ENCODE results near the gene DKC1. TPM values are rescaled to one million over a fixed set of nuclear protein-coding genes. Genes with fewer than 3 reads are reported as not detected.

Gene DKC1
- total RNA-seq, 1 experiment from 2014 or later: 20.4 TPM

DNA sequence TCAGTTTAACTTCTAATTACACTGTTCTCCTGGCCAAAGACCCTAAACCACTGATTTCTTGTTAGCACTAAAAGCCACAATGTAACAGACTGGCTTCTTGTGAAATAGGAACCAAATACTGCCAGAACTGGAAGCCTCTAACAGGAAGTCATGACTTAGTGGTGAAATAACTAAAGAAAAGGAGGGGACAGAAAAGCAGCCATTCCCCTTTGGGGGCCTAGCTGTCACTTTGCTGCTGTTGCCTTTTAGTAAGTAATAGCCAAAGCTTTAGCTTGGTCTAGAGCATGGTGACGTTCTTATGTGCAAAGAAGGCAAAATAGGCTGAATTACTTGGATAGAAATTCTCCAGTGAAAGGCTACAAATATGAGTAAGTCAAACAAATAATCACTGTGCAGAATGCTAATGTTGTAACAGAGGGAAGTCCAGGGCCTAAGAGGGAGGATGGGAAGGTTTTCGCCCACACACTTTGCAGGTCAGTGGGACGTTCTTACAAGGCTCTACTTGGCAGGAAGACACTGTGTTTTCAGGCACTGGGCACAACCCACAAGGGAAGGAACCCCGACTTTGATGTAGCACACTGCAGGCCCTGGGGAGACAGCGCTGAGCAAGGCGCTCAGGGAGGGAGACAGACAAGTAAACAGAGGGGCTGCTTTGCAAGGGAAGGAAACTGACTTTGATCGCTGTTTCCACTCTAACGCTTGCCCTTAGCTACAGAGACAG is 28.4 kb upstream of the DKC1 start:
- in situ Hi-C loops (cut with HindIII; ENCODE audit: low pct_unique_long_range_greater_than_20kb, low sequenced_read_pairs): no loop called here
- DNase-seq (ENCODE audit: low read depth): no peak

DNA sequence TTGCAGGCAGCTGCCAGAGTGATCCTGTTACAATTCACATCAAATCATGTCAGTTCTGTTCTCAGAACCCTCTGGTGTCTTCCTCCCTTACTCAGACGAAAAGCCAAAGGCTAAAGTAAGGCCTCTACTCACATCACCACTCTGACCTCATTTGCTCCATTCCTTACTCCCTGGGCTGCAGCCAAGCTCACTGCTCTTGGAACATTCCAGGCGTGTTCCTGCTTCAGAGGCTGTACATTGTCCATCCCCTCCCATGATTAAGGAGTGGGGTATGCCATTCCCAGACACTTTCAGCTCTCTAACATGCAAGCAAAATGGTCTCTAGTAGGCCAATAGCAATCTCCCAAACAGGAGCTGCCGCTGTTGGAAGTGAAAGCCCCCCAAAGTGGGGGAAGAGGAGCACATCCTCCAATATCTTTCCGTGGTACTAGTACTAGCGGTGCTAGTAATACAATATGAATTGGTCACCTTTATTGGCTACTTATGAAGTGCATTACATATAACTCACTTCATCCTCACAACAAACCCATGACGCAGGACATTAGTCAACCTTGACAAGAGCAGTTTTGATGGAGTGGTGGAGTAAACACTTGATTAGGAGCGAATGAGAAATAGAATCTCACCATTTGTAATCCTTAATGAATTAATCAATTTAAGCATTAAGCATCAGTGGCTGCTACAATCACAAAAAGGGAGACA is 26.8 kb upstream of the DKC1 start:
- in situ Hi-C loops (cut with HindIII; ENCODE audit: low pct_unique_long_range_greater_than_20kb, low sequenced_read_pairs): no loop called here
- DNase-seq (ENCODE audit: low read depth): no peak

DNA sequence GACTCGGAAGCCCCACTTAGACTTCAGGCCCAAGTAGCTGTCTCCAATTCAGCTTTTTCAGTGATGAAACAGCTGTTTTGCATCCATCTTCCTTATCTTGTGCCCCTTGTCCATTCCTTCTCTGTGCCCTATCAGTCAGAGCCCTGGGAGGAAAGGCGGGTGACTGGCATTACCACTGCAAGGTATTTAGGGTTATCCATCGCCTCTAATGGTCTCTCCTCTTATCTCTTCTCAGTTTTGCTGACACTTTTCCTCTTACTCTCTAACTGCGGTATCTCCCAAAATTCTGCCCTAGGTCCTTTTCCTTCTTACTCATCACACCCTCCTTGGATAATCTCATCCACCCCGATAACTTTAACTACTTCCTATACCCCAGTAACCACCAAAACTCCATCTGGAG is 25.5 kb upstream of the DKC1 start:
- in situ Hi-C loops (cut with HindIII; ENCODE audit: low pct_unique_long_range_greater_than_20kb, low sequenced_read_pairs): no loop called here
- no peak for DNase-seq (ENCODE audit: low read depth)

DNA sequence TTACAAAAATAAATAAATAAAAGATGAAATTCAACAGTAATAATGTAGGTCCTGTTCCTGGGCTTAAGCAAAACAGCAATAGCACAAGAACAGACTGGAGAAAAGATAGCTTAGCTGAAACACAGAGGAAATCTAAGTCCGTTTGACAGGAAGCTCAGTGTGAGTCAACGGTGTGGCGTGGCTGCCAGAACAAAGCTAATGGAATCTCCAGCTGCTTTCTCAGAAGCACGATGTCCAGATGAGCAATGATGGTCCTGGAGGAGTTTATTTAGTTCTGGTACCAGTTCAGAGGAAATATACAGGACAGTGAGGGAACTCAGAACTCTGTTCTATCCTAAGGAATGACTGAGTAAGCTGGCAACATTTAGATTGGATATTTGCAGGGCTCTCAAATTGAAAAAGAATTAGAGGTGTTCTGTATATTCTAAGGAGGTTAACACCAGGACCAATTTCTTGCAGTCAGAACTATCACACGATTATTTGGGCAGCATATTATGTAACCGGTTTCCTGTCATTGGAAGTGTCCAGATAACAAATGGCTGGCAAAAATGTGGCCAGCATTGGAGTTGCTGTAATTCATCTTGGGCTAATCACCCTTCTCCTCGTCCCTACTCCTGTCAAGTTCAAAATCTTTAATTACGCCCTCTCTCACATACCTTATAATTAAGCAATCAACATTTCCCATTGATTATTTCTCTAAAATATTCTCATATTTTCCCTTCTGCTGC is 24.5 kb upstream of the DKC1 start:
- in situ Hi-C loops (cut with HindIII; ENCODE audit: low pct_unique_long_range_greater_than_20kb, low sequenced_read_pairs): no loop called here
- DNase-seq (ENCODE audit: low read depth): no peak

DNA sequence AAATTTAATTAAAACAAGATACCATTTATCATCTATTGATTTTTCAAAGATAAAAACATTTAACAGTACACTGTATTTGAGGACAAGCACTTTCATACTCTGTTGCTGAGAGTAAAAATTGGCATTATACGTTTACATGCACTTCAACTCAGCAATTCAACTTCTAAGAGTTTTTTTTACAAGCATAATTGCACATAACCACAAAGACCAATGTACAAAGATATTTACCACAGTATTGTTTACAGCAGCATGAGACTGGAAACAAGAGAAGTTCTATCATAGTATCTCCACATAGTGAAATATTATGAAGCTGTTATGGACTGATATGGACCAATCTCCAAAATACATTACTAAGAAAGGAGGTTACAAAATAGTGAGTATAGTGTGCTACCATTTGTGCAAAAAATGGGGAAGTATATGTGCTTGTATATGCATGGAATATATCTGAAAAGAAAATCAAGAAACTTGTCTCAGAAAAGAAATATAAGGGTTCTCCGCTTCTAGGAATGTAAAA is 22.7 kb upstream of the DKC1 start:
- DNase-seq (ENCODE audit: low read depth): no peak
- in situ Hi-C loops (cut with HindIII; ENCODE audit: low pct_unique_long_range_greater_than_20kb, low sequenced_read_pairs): no loop called here

DNA sequence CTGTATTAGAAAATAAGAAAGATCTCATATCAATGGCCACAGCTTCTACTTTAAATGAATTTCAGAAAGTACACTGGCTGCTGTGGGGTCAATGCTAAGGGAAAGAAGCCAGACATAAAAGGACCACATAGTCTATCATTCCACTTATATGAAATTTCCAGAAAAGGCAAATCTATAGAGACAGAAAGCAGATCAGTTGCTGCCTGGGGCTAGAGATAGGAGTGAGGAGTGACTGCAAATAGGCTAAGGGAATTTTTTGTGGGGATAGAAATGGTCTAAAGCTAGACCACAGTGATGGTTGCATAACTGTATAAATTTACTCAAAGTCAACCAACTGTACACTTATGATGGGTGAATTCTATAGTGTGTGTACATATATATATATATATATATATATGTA is 20.1 kb upstream of the DKC1 start:
- in situ Hi-C loops (cut with HindIII; ENCODE audit: low pct_unique_long_range_greater_than_20kb, low sequenced_read_pairs): no loop called here
- DNase-seq (ENCODE audit: low read depth): no peak

DNA sequence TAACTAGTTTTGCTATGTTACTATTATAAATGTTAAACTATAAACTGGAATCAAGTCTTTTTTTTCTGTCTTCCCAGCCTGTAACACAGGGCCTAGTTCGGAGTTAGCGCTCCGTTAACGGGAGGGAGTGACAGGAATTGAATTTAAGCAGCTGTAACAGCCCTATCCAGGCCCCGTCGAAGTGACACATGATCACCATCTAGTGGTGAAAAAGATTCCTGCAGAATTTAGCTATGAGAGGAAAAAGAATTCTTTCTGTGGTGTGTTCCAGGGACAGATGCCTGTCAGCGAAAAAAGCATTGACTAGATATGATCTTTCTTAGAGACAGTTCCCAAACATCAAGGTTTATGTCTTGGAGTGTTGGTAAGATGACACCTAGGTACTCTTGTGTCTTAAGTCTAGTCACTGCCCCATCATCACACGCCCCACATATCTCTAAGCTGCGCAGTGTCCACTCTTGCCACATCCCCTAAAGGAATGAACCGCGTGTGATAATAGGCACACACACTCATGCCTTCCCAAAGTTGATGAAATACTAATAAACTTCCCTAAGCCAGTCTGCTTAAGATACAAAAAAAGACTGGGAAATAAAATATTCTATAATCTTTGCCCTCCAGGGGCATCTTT is 13.8 kb upstream of the DKC1 start:
- peak; percentile 52 for DNase-seq (ENCODE audit: low read depth)
- in situ Hi-C loops (cut with HindIII; ENCODE audit: low pct_unique_long_range_greater_than_20kb, low sequenced_read_pairs): no loop called here

DNA sequence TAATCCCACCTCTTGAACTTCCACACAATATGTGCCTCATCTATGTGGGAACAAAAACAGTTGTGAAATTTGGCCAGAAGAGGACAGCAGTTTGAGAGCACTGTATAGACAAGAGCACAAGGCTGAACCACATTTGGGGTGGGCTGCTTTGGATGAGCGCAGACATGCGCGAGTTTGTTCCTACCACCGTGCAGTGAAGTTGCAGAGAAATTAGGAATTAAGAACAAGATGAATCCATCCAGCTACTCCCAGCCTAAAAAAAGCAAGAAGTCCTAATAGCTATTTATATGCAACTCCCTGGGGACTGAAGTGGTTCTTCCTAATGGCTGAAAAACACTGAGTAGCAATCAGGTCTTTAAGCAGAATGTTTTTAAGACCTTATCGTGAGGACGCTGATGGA is 12.8 kb upstream of the DKC1 start:
- DNase-seq (ENCODE audit: low read depth): no peak
- in situ Hi-C loops (cut with HindIII; ENCODE audit: low pct_unique_long_range_greater_than_20kb, low sequenced_read_pairs): no loop called here

DNA sequence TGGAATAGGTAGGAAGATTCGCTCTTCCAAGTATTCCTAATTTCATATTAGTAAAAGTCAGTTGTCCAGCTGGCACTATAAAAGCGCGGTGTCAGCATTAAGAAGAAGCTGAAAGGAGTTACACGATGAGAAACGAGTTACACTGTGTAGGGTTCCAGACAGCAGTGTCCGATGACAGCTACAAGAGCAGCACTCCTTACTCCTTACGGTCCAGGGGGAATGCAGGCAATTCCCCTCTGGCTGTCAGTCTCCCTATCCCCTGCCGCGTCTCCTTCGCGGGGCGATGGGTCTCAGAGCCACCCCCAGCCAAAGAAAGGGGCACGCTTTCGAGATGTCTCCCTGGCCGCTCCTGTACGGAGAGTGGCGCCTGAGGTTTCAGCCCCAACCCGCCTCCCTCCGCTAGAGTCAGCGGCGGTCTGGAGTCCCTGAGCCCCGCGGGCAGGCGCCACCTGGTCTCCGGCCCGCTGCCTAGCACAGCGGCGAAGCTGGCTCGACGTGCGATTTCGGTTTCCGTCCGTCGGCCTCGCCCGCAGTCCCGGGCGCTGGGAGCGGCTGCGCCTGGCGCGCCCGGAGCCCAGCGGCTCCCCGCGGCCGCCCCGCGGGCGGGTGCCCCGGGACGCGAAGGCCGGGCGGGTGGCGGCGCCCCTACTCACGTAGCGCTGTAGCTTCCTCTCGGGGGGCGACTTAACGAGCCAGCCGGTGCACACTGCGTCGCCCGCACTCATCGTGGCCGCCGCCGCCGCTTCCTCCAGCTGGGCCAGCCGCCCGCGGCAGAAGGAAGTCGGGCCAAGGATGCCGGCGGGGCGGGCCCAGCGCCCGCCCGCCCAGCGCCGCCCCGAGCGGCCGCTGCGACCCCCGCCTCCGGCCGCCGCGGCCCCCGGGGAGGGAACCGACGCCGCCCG is 12.1 kb upstream of the DKC1 start, which contains the start of gene GAB3:
Gene GAB3 (minus strand): TSS at position 777 of the 902 bp plus-strand sequence. CDS start 52 bp downstream, at position 725.
- DNase-seq (ENCODE audit: low read depth): no peak
- in situ Hi-C loops (cut with HindIII; ENCODE audit: low pct_unique_long_range_greater_than_20kb, low sequenced_read_pairs): no loop called here

DNA sequence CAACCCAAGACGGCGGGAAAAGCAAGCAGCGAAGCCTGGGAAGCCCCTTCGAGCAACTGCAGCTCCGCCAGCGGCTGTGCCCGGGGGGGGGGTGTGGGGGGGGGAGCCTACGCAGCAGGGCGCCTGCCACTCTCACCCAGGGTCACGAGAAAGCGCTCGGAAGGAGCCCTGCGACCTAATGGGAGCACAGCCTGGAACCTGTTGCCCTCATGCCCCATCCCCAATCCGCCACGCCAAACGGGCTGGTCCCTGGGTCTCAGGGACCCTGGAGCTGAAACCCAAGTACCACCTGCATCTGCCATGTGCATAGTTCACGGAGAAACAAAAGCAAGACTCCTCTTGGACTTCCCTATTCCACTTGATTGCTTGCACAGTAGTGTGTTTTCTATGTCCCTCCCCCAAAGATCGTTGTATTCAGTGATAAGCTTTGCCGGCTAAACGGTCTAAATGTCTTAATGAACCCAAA is 11.4 kb upstream of the DKC1 start:
- in situ Hi-C loops (cut with HindIII; ENCODE audit: low pct_unique_long_range_greater_than_20kb, low sequenced_read_pairs): no loop called here
- no peak for DNase-seq (ENCODE audit: low read depth)

DNA sequence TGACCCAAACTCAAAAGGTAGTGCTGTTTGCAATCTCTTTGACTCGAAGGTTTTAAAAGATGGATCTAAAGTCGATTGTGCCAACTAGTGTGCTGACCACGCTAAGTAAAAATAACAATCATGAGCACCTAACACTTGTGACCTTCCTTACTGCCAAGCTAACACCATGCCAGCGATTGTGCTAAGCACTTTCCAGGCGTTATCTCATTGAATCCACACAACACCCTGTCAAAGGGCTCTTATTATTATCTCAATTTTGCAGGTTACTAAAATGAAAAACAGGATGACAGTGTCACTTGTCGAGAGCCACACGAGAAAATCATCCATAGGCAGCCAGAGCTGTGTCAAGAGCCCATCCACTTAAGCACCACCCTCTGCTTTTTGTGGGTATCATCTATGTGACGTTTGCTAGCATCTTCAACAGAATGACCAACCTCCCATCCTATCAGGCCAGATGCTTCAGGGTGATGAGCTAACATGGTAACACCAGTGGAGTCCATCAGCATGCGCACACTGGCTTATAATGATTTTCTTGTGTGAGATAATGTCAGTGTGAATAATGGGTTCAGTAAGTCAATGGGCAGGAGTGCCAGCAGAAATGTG is 10.9 kb upstream of the DKC1 start:
- no peak for DNase-seq (ENCODE audit: low read depth)
- in situ Hi-C loops (cut with HindIII; ENCODE audit: low pct_unique_long_range_greater_than_20kb, low sequenced_read_pairs): no loop called here

DNA sequence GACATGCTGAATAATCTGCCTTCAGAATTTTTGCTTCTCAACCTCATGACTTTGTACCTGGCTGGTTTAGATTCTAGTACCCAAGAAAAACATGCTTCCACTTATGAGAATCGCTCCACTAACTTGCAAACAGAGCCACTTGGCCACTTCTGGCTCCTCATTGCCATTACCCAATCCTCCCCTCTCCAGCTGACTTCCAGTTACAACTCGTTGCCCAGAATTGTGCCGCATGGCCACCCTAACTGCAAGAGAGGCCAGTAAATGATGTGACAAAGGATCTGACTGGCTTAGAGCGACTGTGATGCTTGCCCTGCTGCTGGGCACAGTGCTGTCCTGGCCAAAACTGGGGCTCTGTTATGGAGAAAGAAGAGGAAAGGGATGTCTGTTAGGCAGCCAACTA is 4.0 kb upstream of the DKC1 start:
- in situ Hi-C loops (cut with HindIII; ENCODE audit: low pct_unique_long_range_greater_than_20kb, low sequenced_read_pairs): no loop called here
- DNase-seq (ENCODE audit: low read depth): no peak

DNA sequence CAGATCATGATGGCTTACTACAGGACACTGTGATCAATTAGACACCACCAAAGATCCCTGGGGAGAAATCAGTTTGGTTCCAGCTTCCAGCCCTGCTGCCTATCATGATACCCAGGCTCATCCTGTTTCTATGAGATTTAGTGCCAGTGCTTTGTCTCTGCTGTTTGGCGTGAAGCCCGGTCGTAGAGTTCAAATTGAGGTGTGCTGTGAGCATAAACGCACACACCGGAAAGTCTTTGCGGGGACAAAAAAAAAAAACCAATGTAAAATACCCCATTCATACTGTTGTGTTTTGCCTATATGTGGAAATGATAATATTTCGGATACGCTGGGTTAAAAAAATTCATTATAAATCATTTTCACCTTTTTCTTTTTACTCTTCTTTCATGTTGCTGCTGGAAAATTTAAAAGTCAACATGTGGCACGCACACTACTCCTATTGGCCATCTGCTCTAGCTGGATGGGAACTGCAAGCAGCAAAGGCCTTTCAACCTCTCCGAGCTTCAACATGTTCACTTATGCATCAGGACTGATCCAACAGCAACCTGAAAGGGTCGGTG is 607 bp upstream of the DKC1 start:
- in situ Hi-C loops (cut with HindIII; ENCODE audit: low pct_unique_long_range_greater_than_20kb, low sequenced_read_pairs): no loop called here
- DNase-seq (ENCODE audit: low read depth): no peak

DNA sequence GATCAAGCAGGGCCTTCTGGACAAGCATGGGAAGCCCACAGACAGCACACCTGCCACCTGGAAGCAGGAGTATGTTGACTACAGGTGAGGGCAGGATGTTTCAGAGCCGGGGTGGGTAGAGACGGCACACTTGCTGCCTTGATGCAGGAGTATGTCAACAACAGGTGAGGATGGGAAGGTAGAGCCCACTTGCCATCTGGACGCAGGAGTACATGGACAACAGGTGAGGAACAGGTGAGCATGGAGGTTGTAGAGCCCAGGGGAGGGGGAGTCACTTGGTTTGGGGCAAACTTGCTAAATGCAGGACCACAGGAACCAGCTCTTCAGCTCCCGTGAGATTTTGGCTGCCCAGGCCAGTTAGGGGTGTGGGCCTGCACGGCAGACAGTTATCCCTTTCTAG is 12.0 kb downstream of the DKC1 start:
- DNase-seq (ENCODE audit: low read depth): no peak
- in situ Hi-C loops (cut with HindIII; ENCODE audit: low pct_unique_long_range_greater_than_20kb, low sequenced_read_pairs): no loop called here

DNA sequence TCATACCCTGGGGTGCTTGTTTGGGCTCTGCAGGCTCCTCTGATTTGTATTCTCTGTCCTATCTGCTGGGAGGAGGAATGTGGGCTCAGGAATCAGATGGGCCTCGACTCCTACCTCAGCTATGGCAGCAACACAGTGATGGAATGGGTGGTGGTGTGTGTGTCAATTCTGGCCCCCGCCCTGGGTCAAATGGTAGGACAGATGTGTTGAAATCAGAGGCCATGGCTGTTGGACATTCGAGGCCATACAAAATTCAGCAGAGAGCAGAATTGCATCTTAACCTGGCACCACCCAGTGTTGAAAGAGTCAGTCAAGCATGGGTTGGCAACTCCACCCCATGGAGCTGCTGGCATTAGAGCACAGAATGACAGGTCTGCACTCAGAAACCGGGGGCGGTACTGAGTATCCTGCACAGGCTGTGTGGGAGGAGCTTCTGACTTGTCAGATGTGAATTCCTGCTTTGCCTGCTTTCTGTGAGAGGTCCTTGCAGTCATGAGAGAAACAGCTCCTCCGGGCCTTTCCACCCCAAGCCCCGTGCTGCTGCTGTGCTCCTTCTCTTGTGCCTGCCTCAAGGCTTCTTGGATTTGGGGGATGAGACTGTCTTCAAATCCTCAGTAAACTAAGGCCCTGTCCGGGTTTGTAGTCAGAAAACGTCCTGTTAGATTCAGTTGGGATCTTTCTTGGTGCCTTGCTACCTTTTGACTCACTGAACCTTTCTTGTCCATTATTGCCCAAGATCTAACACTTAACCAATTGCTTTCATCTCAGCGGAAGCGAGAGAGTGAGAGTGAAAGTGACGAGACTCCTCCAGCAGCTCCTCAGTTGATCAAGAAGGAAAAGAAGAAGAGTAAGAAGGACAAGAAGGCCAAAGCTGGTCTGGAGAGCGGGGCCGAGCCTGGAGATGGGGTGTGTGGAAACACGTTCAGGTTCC is 13.0 kb downstream of the DKC1 start:
- in situ Hi-C loops (cut with HindIII; ENCODE audit: low pct_unique_long_range_greater_than_20kb, low sequenced_read_pairs): no loop called here
- peak; percentile 63 for DNase-seq (ENCODE audit: low read depth)

DNA sequence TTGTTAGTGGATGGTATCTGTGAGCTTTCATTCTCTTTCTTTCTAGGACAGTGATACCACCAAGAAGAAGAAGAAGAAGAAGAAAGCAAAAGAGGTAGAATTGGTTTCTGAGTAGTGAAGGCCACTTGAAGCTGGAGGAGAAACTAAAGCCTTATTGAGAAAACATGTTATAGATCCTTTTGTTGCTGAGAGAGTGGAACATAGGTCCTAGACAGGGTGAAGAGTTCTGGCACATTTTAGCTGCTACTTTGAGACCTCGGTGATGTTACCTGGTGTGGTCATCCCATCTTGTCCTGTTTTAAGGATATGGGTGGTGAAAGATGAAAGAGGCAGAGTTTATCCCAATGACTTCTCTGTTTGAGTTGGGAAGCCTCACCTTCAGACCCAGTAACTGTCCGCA is 14.1 kb downstream of the DKC1 start:
- no peak for DNase-seq (ENCODE audit: low read depth)
- in situ Hi-C loops (cut with HindIII; ENCODE audit: low pct_unique_long_range_greater_than_20kb, low sequenced_read_pairs): no loop called here

Data from Caki2 (cell line).